Skeletal muscle satellite cell (primary cell): Measurements from ENCODE around the gene SPANXA2. TPM values are rescaled to one million over a fixed set of nuclear protein-coding genes. Genes with fewer than 3 reads are reported as not detected.
"Not testable (repeated sequence)": the region's sequence is repeated elsewhere in the genome, so short reads cannot be mapped to it uniquely, and the experiment has no call there.

Source experiments
- H3K27me3 ChIP-seq: 2 replicates; pipeline ENCODE4 v1.7.0; 2013; ENCODE audit warnings: low read length; ENCODE audit not compliant: control insufficient read depth, insufficient read depth
- H3K36me3 ChIP-seq: 2 replicates; pipeline ENCODE4 v1.7.0; 2013; ENCODE audit warnings: mild to moderate bottlenecking, control low read depth, low read length; ENCODE audit not compliant: insufficient read depth
- H3K4me1 ChIP-seq: 2 replicates; pipeline ENCODE4 v1.7.0; 2013; ENCODE audit warnings: low read length; ENCODE audit not compliant: control insufficient read depth, insufficient read depth
- H3K4me2 ChIP-seq: 2 replicates; pipeline ENCODE4 v1.7.0; 2013; ENCODE audit warnings: mild to moderate bottlenecking, low read length
- H3K4me3 ChIP-seq: 2 replicates; pipeline ENCODE4 v1.7.0; 2013; ENCODE audit warnings: low read length
- H3K9ac ChIP-seq: 2 replicates; pipeline ENCODE4 v1.7.0; 2013; ENCODE audit warnings: mild to moderate bottlenecking, low read depth, low read length, moderate library complexity
- H3K9me3 ChIP-seq: replicated peaks from 2 replicates; pipeline ENCODE4 v1.7.0; 2013; ENCODE audit warnings: mild to moderate bottlenecking, control low read depth, low read length
- total RNA-seq: library from RNA; depleted of rRNA; stranded (reverse); fragments of >200 nt; gene quantifications from 2 replicates; pipeline ENCODE4 v1.2.3, GENCODE V29; 2012; rRNA removed

SPANXA2 gene
- total RNA-seq: not detected in 2 replicates

DNA sequence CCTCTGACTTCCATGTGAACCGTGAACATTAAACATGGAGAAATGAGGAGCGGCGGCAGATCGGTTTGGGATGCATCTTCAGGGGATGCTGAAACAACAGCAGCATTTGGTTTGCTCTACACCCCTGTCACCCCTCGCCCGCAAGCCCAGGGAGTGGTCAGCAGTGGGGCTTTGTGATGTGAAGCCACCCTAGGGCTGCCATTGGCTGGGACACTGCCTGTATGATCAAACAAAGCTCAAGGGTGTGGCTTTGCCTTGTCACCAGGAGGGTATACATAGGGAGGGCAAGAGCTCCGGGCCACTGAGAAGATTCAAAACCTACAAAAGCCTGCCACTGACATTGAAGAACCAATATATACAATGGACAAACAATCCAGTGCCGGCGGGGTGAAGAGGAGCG, at the start of gene SPANXA2:
Gene SPANXA2 (plus strand): TSS at position 301 of the 400 bp plus-strand sequence. CDS start 60 bp downstream, at position 361.
- not testable (repeated sequence) for H3K9me3 ChIP-seq, H3K27me3 ChIP-seq, H3K4me2 ChIP-seq, H3K9ac ChIP-seq, H3K4me3 ChIP-seq, H3K4me1 ChIP-seq, H3K36me3 ChIP-seq

DNA sequence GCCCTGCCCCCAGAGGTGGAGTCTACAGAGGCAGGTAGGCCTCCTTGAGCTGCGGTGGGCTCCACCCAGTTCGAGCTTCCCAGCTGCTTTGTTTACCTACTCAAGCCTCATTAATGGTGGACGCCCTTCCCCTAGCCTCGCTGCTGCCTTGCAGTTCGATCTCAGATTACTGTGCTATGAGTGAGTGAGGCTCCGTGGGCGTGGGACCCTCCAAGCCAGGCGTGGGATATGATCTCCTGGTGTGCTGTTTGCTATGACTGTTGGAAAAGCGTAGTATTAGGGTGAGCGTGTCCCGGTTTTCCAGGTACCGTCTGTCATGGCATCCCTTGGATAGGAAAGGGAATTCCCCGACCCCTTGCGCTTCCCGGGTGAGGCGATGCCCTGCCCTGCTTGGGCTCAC, 47.0 kb upstream of the SPANXA2 start:
- not testable (repeated sequence) for H3K36me3 ChIP-seq, H3K4me2 ChIP-seq, H3K27me3 ChIP-seq, H3K4me3 ChIP-seq, H3K9me3 ChIP-seq, H3K9ac ChIP-seq, H3K4me1 ChIP-seq

- H3K9me3 ChIP-seq, H3K4me3 ChIP-seq, H3K9ac ChIP-seq, H3K4me2 ChIP-seq, H3K4me1 ChIP-seq, H3K27me3 ChIP-seq, H3K36me3 ChIP-seq: not testable (repeated sequence)
These were observed 4.9 kb upstream of the SPANXA2 start, which contains the start of gene SPANXA1 for GRCh38 chrX:141584638-141585037. SPANXA1 (minus strand) TSS chrX:141584738; CDS start chrX:141584678, 60 bp downstream.

DNA sequence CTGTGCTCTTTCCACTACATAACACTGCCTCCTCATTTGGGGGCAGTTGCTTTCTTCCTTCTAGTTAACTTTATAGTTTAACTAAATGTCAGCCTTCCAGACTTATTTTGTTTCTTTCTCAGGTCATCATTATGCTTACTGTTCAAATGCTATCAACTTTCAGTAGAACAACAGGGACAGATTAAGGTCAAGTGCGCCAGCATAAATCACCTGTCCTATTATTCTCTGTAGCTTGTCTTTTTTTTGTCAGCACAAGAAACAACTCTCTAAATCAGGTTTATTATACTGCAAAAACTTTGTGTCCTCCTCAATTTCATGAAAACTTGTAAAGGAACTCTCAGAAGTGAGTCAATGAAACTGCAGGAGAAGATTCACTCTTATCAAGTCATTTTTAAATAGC, 19.6 kb downstream of the SPANXA2 start:
- H3K4me1 ChIP-seq: no peaks in the 10 kb centered on the region
- H3K27me3 ChIP-seq: no peaks in the 10 kb centered on the region
- H3K36me3 ChIP-seq: no peaks in the 10 kb centered on the region
- no peak overlapping the region for H3K4me2 ChIP-seq
- no peak overlapping the region for H3K4me3 ChIP-seq
- no peaks in the 10 kb centered on the region for H3K9me3 ChIP-seq
- no peak overlapping the region for H3K9ac ChIP-seq

DNA sequence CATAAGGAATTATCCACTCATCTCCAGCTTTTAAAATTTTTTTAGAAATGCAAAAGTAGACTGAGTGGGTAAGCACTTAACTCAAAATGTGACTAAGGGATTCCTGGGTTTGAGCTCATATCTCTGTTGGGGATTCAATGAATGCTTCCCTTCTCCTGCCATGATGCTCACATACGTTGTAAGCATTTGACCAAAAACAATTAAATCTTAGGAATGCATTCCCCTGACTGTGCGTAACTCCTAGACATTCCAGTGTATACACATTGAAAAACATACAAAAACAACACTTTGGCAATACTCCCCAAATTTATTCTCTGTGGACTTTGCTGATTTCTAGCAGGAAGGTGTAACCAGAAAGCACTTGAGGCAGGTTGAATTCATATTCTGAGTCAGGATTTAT, 29.8 kb downstream of the SPANXA2 start:
- Histone ChIP-seq H3K4me1 (no peaks in the 10 kb centered on the region), H3K9me3 (no peaks in the 10 kb centered on the region), H3K9ac (no peak overlapping the region), H3K4me2 (no peak overlapping the region), H3K4me3 (no peak overlapping the region), H3K36me3 (no peaks in the 10 kb centered on the region), H3K27me3 (no peaks in the 10 kb centered on the region)

GRCh38 chrX:141632124-141632523, 42.6 kb downstream of the SPANXA2 start:
- H3K4me2 ChIP-seq: no peak overlapping the region
- H3K9ac ChIP-seq: no peak overlapping the region
- no peak overlapping the region for H3K4me3 ChIP-seq
- H3K9me3 ChIP-seq: no peaks in the 10 kb centered on the region
- no peaks in the 10 kb centered on the region for H3K36me3 ChIP-seq
- H3K27me3 ChIP-seq: no peaks in the 10 kb centered on the region
- H3K4me1 ChIP-seq: no peaks in the 10 kb centered on the region

DNA sequence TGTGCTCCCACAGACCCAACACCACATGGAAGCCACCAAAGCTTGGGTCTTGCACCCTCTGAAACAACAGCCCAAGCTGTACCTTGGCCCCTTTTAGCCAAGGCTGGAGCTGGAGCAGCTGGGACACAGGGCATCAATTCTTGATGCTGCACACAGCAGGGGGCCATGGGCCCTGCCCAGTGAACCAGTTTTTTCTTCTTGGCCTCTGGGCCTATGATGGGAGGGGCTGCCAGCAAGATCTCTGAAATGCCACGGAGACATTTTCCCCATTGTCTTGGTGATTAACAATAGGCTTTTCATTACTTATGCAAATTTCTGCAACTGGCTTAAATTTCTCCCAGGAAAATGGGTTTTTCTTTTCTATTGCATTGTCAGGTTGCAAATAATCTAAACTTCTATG, 49.0 kb downstream of the SPANXA2 start:
- Histone ChIP-seq H3K36me3 (no peaks in the 10 kb centered on the region), H3K9me3 (no peaks in the 10 kb centered on the region), H3K4me2 (no peak overlapping the region), H3K4me3 (no peak overlapping the region), H3K4me1 (no peaks in the 10 kb centered on the region), H3K27me3 (no peaks in the 10 kb centered on the region), H3K9ac (no peak overlapping the region)
